HCT116 (cell line): ENCODE data around the gene FBXO30. TPM values are rescaled to one million over a fixed set of nuclear protein-coding genes. Genes with fewer than 3 reads are reported as not detected.

Experiments used
- ATAC-seq: fragments of 200-7000 bp; cut with Tn5 transposase; 2 replicates; pipeline ENCODE4 v1.9.1; 2020; ENCODE audit warnings: mild to moderate bottlenecking, moderate library complexity
- BruUV-seq: library from RNA; stranded (reverse); fragments of 400-500 nt; replicated peaks from 2 replicates; lab custom pipeline; 2021; lab: Mats Ljungman, UMichigan
- CTCF ChIA-PET: fragments of 300-600 bp; sonication (Branson Sonifier 250); formaldehyde crosslinking; loops from one replicate; lab custom pipeline; 2021; ENCODE audit warnings: antibody characterized with exemption; lab: Charles Lee
- POLR2A ChIA-PET: fragments of 300-600, 350-600 bp; sonication (Branson Sonifier 250); formaldehyde crosslinking; loops from one replicate; lab custom pipeline; 2021; ENCODE audit warnings: antibody characterized with exemption; lab: Charles Lee
- RAD21 ChIA-PET, 2 experiments: fragments of 300-600 bp; sonication (Branson Sonifier 250); formaldehyde crosslinking; loops; one replicate each; lab custom pipeline; 2023; ENCODE audit warnings: low total read pairs in 2 of 2; ENCODE audit not compliant: uncharacterized antibody in 2 of 2, unreplicated experiment in 2 of 2, low non-redundant PET in 1 of 2; lab: Charles Lee
- DNase-seq: peaks from one replicate; pipeline ENCODE4 v3.0.0-alpha.2; 2010; ENCODE audit warnings: low read depth, low spot score
- H2AFZ ChIP-seq: fragments of 200-600 bp; shearing (Covaris generic), sonication (generic); 2 replicates; pipeline ENCODE4 v1.6.1; 2017; ENCODE audit warnings: low read depth, mixed run types, mixed read lengths, antibody characterized with exemption, low read length; ENCODE audit not compliant: poor library complexity, severe bottlenecking
- H3K27ac ChIP-seq: 2 replicates; pipeline ENCODE4 v1.5.1; 2012; ENCODE audit warnings: low read depth, low read length
- H3K27me3 ChIP-seq: fragments of 200-600 bp; sonication (generic); 2 replicates; pipeline ENCODE4 v1.6.1; 2016; ENCODE audit warnings: mixed run types, low read length, mixed read lengths; ENCODE audit not compliant: insufficient read depth
- H3K36me3 ChIP-seq, 2 experiments: fragments of 200-500 bp in 1 of 2; fragments of 200-600 bp in 1 of 2; sonication (Bioruptor generic) in 1 of 2; sonication (generic) in 1 of 2; 2 replicates each; pipeline versions ENCODE4 v1.5.1 to v1.6.1; 2014 to 2016; ENCODE audit warnings: low read length in 2 of 2, inconsistent platforms in 1 of 2, mixed read lengths in 1 of 2, mixed run types in 1 of 2; ENCODE audit not compliant: insufficient read depth in 2 of 2, control insufficient read depth in 1 of 2
- H3K4me1 ChIP-seq, 2 experiments: fragments of 200-600 bp in 1 of 2; sonication (generic) in 1 of 2; 2 replicates each; pipeline versions ENCODE4 v1.5.1 to v1.6.1; 2012 to 2017; ENCODE audit warnings: low read length in 2 of 2, inconsistent platforms in 1 of 2, mild to moderate bottlenecking in 1 of 2, mixed read lengths in 1 of 2, mixed run types in 1 of 2, moderate library complexity in 1 of 2; ENCODE audit not compliant: insufficient read depth in 2 of 2, control insufficient read depth in 1 of 2
- H3K4me2 ChIP-seq: fragments of 200-600 bp; sonication (generic); 2 replicates; pipeline ENCODE4 v1.6.1; 2017; ENCODE audit warnings: mixed run types, low read length, mixed read lengths
- H3K4me3 ChIP-seq, 2 experiments: fragments of 200-600 bp in 1 of 2; sonication (generic) in 1 of 2; replicated peaks in 1 of 2; 2 replicates each; pipeline ENCODE4 v1.5.1; 2011 to 2016; ENCODE audit warnings: low read length in 2 of 2, control low read depth in 1 of 2, low read depth in 1 of 2, mild to moderate bottlenecking in 1 of 2, mixed read lengths in 1 of 2, mixed run types in 1 of 2
- H3K79me2 ChIP-seq: fragments of 200-600 bp; sonication (generic); 2 replicates; pipeline ENCODE4 v1.6.1; 2017; ENCODE audit warnings: mild to moderate bottlenecking, mixed run types, low read length, moderate library complexity, mixed read lengths; ENCODE audit not compliant: insufficient read depth
- H3K9ac ChIP-seq: fragments of 200-600 bp; sonication (generic); 2 replicates; pipeline ENCODE4 v1.6.1; 2016; ENCODE audit warnings: low read length, mixed read lengths
- H3K9me2 ChIP-seq: fragments of 200-600 bp; sonication (generic), shearing (Covaris generic); 2 replicates; pipeline ENCODE4 v1.6.1; 2017; ENCODE audit warnings: mixed run types, mild to moderate bottlenecking, moderate library complexity; ENCODE audit not compliant: insufficient read depth
- H3K9me3 ChIP-seq, 2 experiments: fragments of 200-500 bp in 1 of 2; fragments of 200-600 bp in 1 of 2; sonication (Bioruptor generic) in 1 of 2; sonication (generic) in 1 of 2; 2 replicates each; pipeline ENCODE4 v1.6.1; 2014 to 2017; ENCODE audit warnings: low read length in 2 of 2, mixed read lengths in 2 of 2, inconsistent platforms in 1 of 2, low read depth in 1 of 2, mild to moderate bottlenecking in 1 of 2, mixed run types in 1 of 2, moderate library complexity in 1 of 2; ENCODE audit not compliant: control insufficient read depth in 1 of 2, insufficient read depth in 1 of 2
- H4K20me1 ChIP-seq: fragments of 200-600 bp; sonication (generic), shearing (Covaris generic); 2 replicates; pipeline ENCODE4 v1.6.1; 2017; ENCODE audit warnings: mixed run types, mild to moderate bottlenecking, moderate library complexity; ENCODE audit not compliant: insufficient read depth
- CBX3 ChIP-seq: IDR thresholded peaks from 2 replicates; pipeline ENCODE4 v1.6.1; 2012; ENCODE audit warnings: low read depth
- CEBPB ChIP-seq: IDR thresholded peaks from 2 replicates; pipeline ENCODE4 v1.6.1; 2012; ENCODE audit warnings: low read depth
- EGR1 ChIP-seq: IDR thresholded peaks from 2 replicates; pipeline ENCODE4 v1.6.1; 2012; ENCODE audit warnings: low read depth
- ELF1 ChIP-seq: IDR thresholded peaks from 2 replicates; pipeline ENCODE4 v1.6.1; 2012; ENCODE audit warnings: low read depth, borderline replicate concordance
- EZH2 ChIP-seq: fragments of 200-600 bp; sonication (generic); IDR thresholded peaks from 2 replicates; pipeline ENCODE4 v1.6.1; 2017; ENCODE audit warnings: antibody characterized with exemption, mixed run types
- EZH2phosphoT487 ChIP-seq: fragments of 200-600 bp; IDR thresholded peaks from 2 replicates; pipeline ENCODE4 v1.6.1; 2018; ENCODE audit warnings: antibody characterized with exemption, borderline replicate concordance
- FOSL1 ChIP-seq: IDR thresholded peaks from 2 replicates; pipeline ENCODE4 v1.6.1; 2012; ENCODE audit warnings: low read depth
- POLR2A ChIP-seq: IDR thresholded peaks from 2 replicates; pipeline ENCODE4 v1.7.0; 2011; ENCODE audit warnings: borderline replicate concordance; ENCODE audit not compliant: insufficient read depth, insufficient read length; ENCODE audit errors: extremely low read depth
- POLR2AphosphoS5 ChIP-seq: IDR thresholded peaks from 2 replicates; pipeline ENCODE4 v1.6.1; 2011; ENCODE audit warnings: mild to moderate bottlenecking, low read depth, low read length, moderate library complexity
- SIN3A ChIP-seq: IDR thresholded peaks from 2 replicates; pipeline ENCODE4 v1.6.1; 2012; ENCODE audit warnings: low read depth
- SP1 ChIP-seq: IDR thresholded peaks from 2 replicates; pipeline ENCODE4 v1.6.1; 2012; ENCODE audit warnings: low read depth
- SRF ChIP-seq: IDR thresholded peaks from 2 replicates; pipeline ENCODE4 v1.6.1; 2012; ENCODE audit warnings: low read depth
- TCF7L2 ChIP-seq: IDR thresholded peaks from 2 replicates; pipeline ENCODE4 v1.7.0; 2011; ENCODE audit warnings: borderline replicate concordance, inconsistent platforms; ENCODE audit not compliant: insufficient read depth, insufficient read length; ENCODE audit errors: extremely low read depth
- YY1 ChIP-seq: IDR thresholded peaks from 2 replicates; pipeline ENCODE4 v1.6.1; 2011; ENCODE audit warnings: low read length, low read depth, moderate library complexity, mild to moderate bottlenecking; ENCODE audit not compliant: insufficient replicate concordance; ENCODE audit errors: extremely low read depth
- ZNF274 ChIP-seq: fragments of 200-500 bp; sonication (Bioruptor generic); IDR thresholded peaks from 2 replicates; pipeline ENCODE4 v1.6.1; 2014; ENCODE audit warnings: mild to moderate bottlenecking, low read depth, low read length, inconsistent platforms
- intact Hi-C: fragments of 100-400 bp; cut with micrococcal nuclease; formaldehyde crosslinking; loops from 2 replicates; pipeline ENCODE4 v1.10.0; 2022
- total RNA-seq: library from RNA; stranded (reverse); gene quantifications from one replicate; pipeline ENCODE4 v1.2.1, GENCODE V29; 2021; ENCODE audit not compliant: unreplicated experiment
- TF ChIP-seq, protein P1 (sequence below): IDR thresholded peaks from 2 replicates; pipeline ENCODE4 v1.6.1; 2012
- TF ChIP-seq, protein P2 (sequence below): IDR thresholded peaks from 2 replicates; pipeline ENCODE4 v1.6.1; 2012
- TF ChIP-seq, protein P3 (sequence below): IDR thresholded peaks from 2 replicates; pipeline ENCODE4 v1.6.1; 2012; ENCODE audit warnings: low read depth

Gene FBXO30
- total RNA-seq, 1 experiment from 2014 or later: 9.1 TPM

DNA sequence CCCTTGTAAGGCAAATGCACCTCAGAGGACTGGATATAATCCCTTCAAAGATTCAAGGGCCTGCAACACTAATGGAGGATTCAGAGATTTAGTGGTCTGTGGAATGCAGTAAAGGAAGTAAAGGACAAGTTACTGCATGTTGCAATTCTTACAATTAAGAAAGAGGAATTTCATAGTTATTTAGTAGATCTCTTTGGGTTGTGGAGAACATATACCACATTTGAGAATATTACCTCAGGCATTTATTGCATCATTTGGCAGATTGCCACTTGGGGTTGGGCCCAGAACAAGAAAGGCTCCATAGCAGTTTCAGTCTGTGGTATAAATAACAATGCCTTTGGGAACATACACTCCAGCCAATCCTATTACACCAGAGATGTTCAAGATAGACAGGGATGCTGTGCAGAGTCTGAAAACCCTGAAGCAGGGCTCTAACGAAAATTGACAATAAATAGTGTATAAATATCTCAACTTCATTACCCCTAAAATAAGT is 58.4 kb downstream of the FBXO30 start:
- no TSS peak for BruUV-seq
- no peaks in the 10 kb centered on the region for H3K4me1 ChIP-seq
- intact Hi-C loops: no loop called here
- no peaks in the 10 kb centered on the region; the same call in 1 of the 2 replicates for H3K9me2 ChIP-seq
- CTCF ChIA-PET: no interaction called here
- TF ChIP-seq ELF1 (no peak), SRF (no peak), ZNF274 (no peak), POLR2AphosphoS5 (no peak)
- TF ChIP-seq, protein P1, sequence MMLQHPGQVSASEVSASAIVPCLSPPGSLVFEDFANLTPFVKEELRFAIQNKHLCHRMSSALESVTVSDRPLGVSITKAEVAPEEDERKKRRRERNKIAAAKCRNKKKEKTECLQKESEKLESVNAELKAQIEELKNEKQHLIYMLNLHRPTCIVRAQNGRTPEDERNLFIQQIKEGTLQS: peak; percentile 19; the same call in 1 of the 2 replicates
- no peak overlapping the region for H3K4me2 ChIP-seq
- no peak overlapping the region for H3K9ac ChIP-seq
- no peaks in the 10 kb centered on the region for H3K27me3 ChIP-seq
- no peak overlapping the region for H3K27ac ChIP-seq
- no peak overlapping the region for H2AFZ ChIP-seq
- no peaks in the 10 kb centered on the region for H4K20me1 ChIP-seq
- no peak overlapping the region for H3K4me3 ChIP-seq
- RAD21 ChIA-PET: no interaction called here
- POLR2A ChIA-PET: no interaction called here
- no peaks in the 10 kb centered on the region for H3K79me2 ChIP-seq
- no peaks in the 10 kb centered on the region for H3K36me3 ChIP-seq
- no peaks in the 10 kb centered on the region for H3K9me3 ChIP-seq
- ATAC-seq (no peak), DNase-seq (no peak)

DNA sequence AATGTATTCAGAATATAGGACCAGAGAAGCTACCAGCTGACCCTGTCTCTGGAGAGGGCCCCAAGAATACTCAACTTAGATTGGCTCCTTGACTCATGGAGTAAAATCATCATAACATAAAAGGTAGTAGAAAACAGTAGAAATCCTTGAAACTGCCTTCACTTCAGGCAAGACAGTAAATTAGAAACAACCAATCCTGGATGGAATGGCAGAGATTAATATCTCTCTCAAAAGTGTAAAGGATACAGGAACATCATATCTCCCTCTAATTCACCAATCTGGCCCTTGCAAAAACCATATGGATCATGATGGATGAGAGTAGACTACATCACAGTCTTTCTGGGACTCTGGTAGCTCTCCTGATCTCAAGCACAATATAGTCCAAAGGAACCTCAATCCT is 58.9 kb downstream of the FBXO30 start:
- RAD21 ChIA-PET: no interaction called here
- H4K20me1 ChIP-seq: no peaks in the 10 kb centered on the region
- H3K9ac ChIP-seq: no peak overlapping the region
- no peaks in the 10 kb centered on the region for H3K9me3 ChIP-seq
- POLR2A ChIA-PET: no interaction called here
- DNase-seq: no peak
- no peaks in the 10 kb centered on the region for H3K27me3 ChIP-seq
- CTCF ChIA-PET: no interaction called here
- H2AFZ ChIP-seq: no peak overlapping the region
- H3K27ac ChIP-seq: no peak overlapping the region
- H3K36me3 ChIP-seq: no peaks in the 10 kb centered on the region
- no peak for ATAC-seq
- intact Hi-C loops: no loop called here
- no TSS peak for BruUV-seq
- no peaks in the 10 kb centered on the region; the same call in 1 of the 2 replicates for H3K9me2 ChIP-seq
- no peak overlapping the region for H3K4me3 ChIP-seq
- H3K79me2 ChIP-seq: no peaks in the 10 kb centered on the region
- H3K4me2 ChIP-seq: no peak overlapping the region
- H3K4me1 ChIP-seq: no peaks in the 10 kb centered on the region
- TF ChIP-seq SP1 (no peak), ZNF274 (no peak), YY1 (no peak), POLR2AphosphoS5 (no peak), CBX3 (no peak), FOSL1 (no peak), SIN3A (no peak), POLR2A (no peak), TCF7L2 (no peak), EGR1 (no peak), EZH2phosphoT487 (no peak), CEBPB (no peak), EZH2 (no peak), ELF1 (no peak)
- TF ChIP-seq, protein P2, sequence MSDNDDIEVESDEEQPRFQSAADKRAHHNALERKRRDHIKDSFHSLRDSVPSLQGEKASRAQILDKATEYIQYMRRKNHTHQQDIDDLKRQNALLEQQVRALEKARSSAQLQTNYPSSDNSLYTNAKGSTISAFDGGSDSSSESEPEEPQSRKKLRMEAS: no peak
- TF ChIP-seq, protein P3, sequence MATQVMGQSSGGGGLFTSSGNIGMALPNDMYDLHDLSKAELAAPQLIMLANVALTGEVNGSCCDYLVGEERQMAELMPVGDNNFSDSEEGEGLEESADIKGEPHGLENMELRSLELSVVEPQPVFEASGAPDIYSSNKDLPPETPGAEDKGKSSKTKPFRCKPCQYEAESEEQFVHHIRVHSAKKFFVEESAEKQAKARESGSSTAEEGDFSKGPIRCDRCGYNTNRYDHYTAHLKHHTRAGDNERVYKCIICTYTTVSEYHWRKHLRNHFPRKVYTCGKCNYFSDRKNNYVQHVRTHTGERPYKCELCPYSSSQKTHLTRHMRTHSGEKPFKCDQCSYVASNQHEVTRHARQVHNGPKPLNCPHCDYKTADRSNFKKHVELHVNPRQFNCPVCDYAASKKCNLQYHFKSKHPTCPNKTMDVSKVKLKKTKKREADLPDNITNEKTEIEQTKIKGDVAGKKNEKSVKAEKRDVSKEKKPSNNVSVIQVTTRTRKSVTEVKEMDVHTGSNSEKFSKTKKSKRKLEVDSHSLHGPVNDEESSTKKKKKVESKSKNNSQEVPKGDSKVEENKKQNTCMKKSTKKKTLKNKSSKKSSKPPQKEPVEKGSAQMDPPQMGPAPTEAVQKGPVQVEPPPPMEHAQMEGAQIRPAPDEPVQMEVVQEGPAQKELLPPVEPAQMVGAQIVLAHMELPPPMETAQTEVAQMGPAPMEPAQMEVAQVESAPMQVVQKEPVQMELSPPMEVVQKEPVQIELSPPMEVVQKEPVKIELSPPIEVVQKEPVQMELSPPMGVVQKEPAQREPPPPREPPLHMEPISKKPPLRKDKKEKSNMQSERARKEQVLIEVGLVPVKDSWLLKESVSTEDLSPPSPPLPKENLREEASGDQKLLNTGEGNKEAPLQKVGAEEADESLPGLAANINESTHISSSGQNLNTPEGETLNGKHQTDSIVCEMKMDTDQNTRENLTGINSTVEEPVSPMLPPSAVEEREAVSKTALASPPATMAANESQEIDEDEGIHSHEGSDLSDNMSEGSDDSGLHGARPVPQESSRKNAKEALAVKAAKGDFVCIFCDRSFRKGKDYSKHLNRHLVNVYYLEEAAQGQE: no peak
- TF ChIP-seq, protein P1: no peak
